Measurements from ENCODE around the gene MINDY4.
A peak's percentile ranks its signal among the peaks of the same experiment; 100 is the strongest.

Gene MINDY4

GRCh38 chr7:30845426-30846135, 74.4 kb downstream of the MINDY4 start:
- peaks cover 14% of the 10 kb centered on the region for H3K4me1 ChIP-seq (ENCODE audit: control insufficient read depth, insufficient read depth, low read length)
- H3K9me3 ChIP-seq (ENCODE audit: control insufficient read depth, low read length), result no peaks in the 10 kb centered on the region
- H3K27me3 ChIP-seq (ENCODE audit: control insufficient read depth, insufficient read depth, low read length), result no peaks in the 10 kb centered on the region
- H3K36me3 ChIP-seq (ENCODE audit: control insufficient read depth, insufficient read depth, low read length), result no peaks in the 10 kb centered on the region
- H3K4me3 ChIP-seq (ENCODE audit: low read length), result no peak overlapping the region
- H3K9ac ChIP-seq (ENCODE audit: low read length), result no peak overlapping the region

DNA sequence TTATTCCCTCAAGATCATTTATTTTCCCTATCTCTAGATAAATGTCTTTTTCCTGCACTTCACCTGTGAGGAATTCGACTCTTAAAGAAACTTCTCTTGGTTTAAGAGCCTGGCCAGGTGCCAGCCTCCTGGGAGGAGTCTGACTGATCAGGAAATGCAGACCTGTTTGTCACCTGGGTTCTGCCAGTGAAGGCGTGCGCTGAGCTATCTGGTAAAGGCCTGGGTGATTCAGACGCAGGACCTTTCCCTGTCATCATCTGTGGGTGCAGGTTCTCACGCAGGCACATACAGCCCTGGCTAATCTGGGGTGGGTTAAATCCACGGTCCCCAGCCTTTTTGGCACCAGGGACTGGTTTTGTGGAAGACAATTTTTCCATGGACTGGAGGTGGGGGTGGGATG, 75.2 kb downstream of the MINDY4 start:
- Histone ChIP-seq H3K4me3 (ENCODE audit: low read length) (no peak overlapping the region), H3K27me3 (ENCODE audit: control insufficient read depth, insufficient read depth, low read length) (no peaks in the 10 kb centered on the region), H3K9ac (ENCODE audit: low read length) (no peak overlapping the region), H3K4me1 (ENCODE audit: control insufficient read depth, insufficient read depth, low read length) (peaks cover 14% of the 10 kb centered on the region), H3K9me3 (ENCODE audit: control insufficient read depth, low read length) (no peaks in the 10 kb centered on the region), H3K36me3 (ENCODE audit: control insufficient read depth, insufficient read depth, low read length) (no peaks in the 10 kb centered on the region)

DNA sequence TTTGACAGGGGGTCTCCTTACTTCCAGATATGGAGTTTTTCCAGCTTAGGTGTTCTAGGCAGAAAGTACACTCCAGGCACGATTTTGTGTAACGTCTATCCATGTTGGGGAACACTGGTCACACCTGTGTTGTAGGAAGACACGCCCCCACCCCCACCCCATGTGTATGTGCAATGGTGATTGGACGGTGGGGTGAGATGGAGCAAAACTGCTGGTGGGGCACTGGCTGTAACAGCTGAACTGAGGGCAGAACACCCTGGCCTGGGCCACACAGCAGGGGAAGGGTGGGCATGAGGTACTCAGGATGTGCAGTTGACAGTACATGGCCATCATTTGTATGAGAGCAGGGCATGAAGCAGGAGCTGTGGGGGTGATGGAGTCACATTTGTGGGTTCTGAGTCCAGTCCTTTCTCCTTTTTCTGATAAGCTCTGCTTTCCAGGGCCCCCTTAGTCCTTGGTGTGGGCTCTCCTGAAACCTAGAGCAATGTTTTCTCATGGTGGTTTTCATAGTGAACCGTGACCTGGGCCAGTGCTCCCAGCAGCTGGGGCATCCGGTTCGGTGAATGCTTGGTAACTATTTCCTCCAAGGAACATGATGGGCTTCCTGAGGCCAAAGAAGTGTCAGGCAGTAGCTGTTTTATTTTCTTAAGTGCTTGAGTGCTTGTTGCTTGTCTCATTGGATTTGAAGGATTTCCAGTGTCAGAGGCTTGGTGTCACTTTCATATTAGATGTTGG, 77.1 kb downstream of the MINDY4 start:
- no peak overlapping the region for H3K9ac ChIP-seq (ENCODE audit: low read length)
- no peaks in the 10 kb centered on the region for H3K36me3 ChIP-seq (ENCODE audit: control insufficient read depth, insufficient read depth, low read length)
- H3K9me3 ChIP-seq (ENCODE audit: control insufficient read depth, low read length), result no peaks in the 10 kb centered on the region
- H3K4me1 ChIP-seq (ENCODE audit: control insufficient read depth, insufficient read depth, low read length), result peaks cover 14% of the 10 kb centered on the region
- H3K4me3 ChIP-seq (ENCODE audit: low read length), result no peak overlapping the region
- H3K27me3 ChIP-seq (ENCODE audit: control insufficient read depth, insufficient read depth, low read length), result no peaks in the 10 kb centered on the region

- Histone ChIP-seq H3K9ac (ENCODE audit: low read length) (no peak overlapping the region), H3K4me3 (ENCODE audit: low read length) (no peak overlapping the region), H3K4me1 (ENCODE audit: control insufficient read depth, insufficient read depth, low read length) (peaks cover 14% of the 10 kb centered on the region), H3K9me3 (ENCODE audit: control insufficient read depth, low read length) (no peaks in the 10 kb centered on the region), H3K36me3 (ENCODE audit: control insufficient read depth, insufficient read depth, low read length) (no peaks in the 10 kb centered on the region), H3K27me3 (ENCODE audit: control insufficient read depth, insufficient read depth, low read length) (no peaks in the 10 kb centered on the region)
Measured at GRCh38 chr7:30849565-30849964, 78.3 kb downstream of the MINDY4 start.

- no peaks in the 10 kb centered on the region for H3K9me3 ChIP-seq (ENCODE audit: control insufficient read depth, low read length)
- peaks cover 14% of the 10 kb centered on the region for H3K4me1 ChIP-seq (ENCODE audit: control insufficient read depth, insufficient read depth, low read length)
- H3K27me3 ChIP-seq (ENCODE audit: control insufficient read depth, insufficient read depth, low read length), result no peaks in the 10 kb centered on the region
- H3K36me3 ChIP-seq (ENCODE audit: control insufficient read depth, insufficient read depth, low read length), result no peaks in the 10 kb centered on the region
- no peak overlapping the region for H3K4me3 ChIP-seq (ENCODE audit: low read length)
- no peak overlapping the region for H3K9ac ChIP-seq (ENCODE audit: low read length)
Measured at GRCh38 chr7:30850426-30850825, 79.2 kb downstream of the MINDY4 start.

DNA sequence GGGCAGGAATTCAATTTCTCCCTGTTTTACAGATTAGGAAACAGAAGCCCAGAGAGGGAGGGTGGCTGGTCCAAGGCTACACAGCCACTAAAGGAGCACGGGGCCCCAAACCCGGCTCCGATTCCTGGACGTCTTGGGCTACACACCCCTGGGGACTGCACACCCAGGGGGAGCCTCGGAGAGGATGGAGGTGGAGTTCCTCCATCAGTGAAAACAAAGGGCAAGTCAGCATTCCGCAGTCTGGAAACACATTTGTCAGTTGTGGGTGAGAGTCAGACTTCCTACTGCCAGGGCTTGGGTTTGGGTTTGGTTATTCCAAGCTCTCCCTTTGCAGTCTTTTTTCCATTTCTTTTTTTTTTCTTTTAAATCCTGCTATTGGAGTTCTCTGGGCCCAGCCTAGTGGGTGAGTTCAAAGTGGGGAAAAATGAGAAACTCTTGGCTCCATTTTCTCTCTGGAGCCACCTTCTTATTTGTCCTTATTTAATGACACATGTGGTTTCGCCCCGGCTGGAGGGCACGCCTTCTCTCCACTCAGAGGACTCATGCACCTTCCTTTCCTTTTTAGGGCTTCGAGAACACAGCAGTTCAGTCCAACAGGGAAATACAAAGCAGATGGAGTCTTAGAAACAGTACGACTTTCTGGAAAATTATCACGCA, 80.6 kb downstream of the MINDY4 start:
- Histone ChIP-seq H3K9me3 (ENCODE audit: control insufficient read depth, low read length) (no peaks in the 10 kb centered on the region), H3K27me3 (ENCODE audit: control insufficient read depth, insufficient read depth, low read length) (no peaks in the 10 kb centered on the region), H3K9ac (ENCODE audit: low read length) (peak overlapping the region; percentile 13), H3K36me3 (ENCODE audit: control insufficient read depth, insufficient read depth, low read length) (no peaks in the 10 kb centered on the region), H3K4me3 (ENCODE audit: low read length) (no peak overlapping the region), H3K4me1 (ENCODE audit: control insufficient read depth, insufficient read depth, low read length) (peaks cover 4% of the 10 kb centered on the region)

DNA sequence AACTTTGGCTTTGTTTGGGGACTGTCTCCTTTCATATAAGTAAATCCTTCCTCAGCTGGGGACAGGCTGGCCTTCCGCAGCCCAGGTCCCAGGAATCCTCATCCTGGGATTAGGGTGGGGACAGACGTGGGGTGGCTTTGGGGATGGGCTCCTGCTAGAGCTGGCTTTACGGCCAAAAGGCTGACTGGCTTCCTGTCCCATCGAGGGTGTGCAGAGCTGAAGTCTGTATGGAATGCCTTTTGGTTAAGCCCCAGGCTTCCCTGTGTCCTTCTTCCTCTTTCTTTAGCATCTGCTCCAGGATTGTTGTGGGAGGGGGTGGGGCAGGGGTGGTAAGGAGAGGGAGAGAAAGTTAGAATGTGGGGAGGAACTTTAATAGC, 81.1 kb downstream of the MINDY4 start:
- H3K4me1 ChIP-seq (ENCODE audit: control insufficient read depth, insufficient read depth, low read length), result no peaks in the 10 kb centered on the region
- no peaks in the 10 kb centered on the region for H3K9me3 ChIP-seq (ENCODE audit: control insufficient read depth, low read length)
- peak overlapping the region; percentile 13 for H3K9ac ChIP-seq (ENCODE audit: low read length)
- no peaks in the 10 kb centered on the region for H3K36me3 ChIP-seq (ENCODE audit: control insufficient read depth, insufficient read depth, low read length)
- H3K27me3 ChIP-seq (ENCODE audit: control insufficient read depth, insufficient read depth, low read length), result no peaks in the 10 kb centered on the region
- no peak overlapping the region for H3K4me3 ChIP-seq (ENCODE audit: low read length)

- Histone ChIP-seq H3K4me3 (ENCODE audit: low read length) (no peak overlapping the region), H3K36me3 (ENCODE audit: control insufficient read depth, insufficient read depth, low read length) (no peaks in the 10 kb centered on the region), H3K27me3 (ENCODE audit: control insufficient read depth, insufficient read depth, low read length) (no peaks in the 10 kb centered on the region), H3K4me1 (ENCODE audit: control insufficient read depth, insufficient read depth, low read length) (no peaks in the 10 kb centered on the region), H3K9me3 (ENCODE audit: control insufficient read depth, low read length) (no peaks in the 10 kb centered on the region), H3K9ac (ENCODE audit: low read length) (no peak overlapping the region)
Measured at GRCh38 chr7:30852744-30853288, 81.6 kb downstream of the MINDY4 start.

DNA sequence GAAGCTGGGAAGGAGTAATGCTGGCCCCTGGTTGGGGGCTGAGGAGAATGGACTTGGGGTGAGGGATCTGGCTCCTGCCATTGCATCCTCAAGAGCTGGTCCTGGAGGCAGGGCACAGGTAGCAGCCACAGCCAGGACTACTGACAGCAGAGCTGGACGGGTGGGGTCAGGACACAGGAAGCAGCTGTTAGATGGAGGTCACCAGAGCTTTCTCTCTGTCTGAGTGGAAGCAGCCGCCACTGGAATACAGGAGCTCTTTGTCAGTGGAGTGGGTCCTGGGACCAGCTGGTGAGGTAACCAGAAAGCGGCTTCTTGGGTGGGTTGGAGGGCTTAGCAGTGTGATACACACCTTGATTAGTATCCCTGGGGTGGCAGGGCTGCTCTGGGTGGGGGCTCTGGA, 82.4 kb downstream of the MINDY4 start:
- Histone ChIP-seq H3K4me3 (ENCODE audit: low read length) (no peak overlapping the region), H3K9ac (ENCODE audit: low read length) (no peak overlapping the region), H3K36me3 (ENCODE audit: control insufficient read depth, insufficient read depth, low read length) (no peaks in the 10 kb centered on the region), H3K4me1 (ENCODE audit: control insufficient read depth, insufficient read depth, low read length) (no peaks in the 10 kb centered on the region), H3K9me3 (ENCODE audit: control insufficient read depth, low read length) (no peaks in the 10 kb centered on the region), H3K27me3 (ENCODE audit: control insufficient read depth, insufficient read depth, low read length) (no peaks in the 10 kb centered on the region)

DNA sequence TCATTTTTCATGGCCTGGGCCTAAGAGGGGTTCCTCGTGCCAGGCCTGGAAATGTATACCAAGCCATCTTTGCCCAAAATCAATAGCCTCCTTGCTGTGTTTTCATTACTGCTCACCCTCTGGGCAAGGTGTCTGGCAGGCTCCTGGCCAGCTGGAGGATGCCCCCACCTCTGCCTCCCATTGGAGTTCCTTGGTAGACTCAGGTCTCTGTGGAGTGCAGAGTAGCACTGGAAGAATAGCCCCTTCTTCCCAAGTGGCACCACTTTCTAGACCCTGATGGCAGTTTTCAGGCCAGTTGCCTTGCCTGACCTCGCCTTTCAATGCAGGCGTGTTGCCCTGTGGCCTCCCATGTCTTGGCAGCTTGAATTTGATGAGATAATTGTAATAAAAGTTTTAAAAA, 84.7 kb downstream of the MINDY4 start:
- H3K9me3 ChIP-seq (ENCODE audit: control insufficient read depth, low read length), result no peaks in the 10 kb centered on the region
- no peaks in the 10 kb centered on the region for H3K27me3 ChIP-seq (ENCODE audit: control insufficient read depth, insufficient read depth, low read length)
- H3K36me3 ChIP-seq (ENCODE audit: control insufficient read depth, insufficient read depth, low read length), result no peaks in the 10 kb centered on the region
- no peak overlapping the region for H3K4me3 ChIP-seq (ENCODE audit: low read length)
- no peak overlapping the region for H3K9ac ChIP-seq (ENCODE audit: low read length)
- H3K4me1 ChIP-seq (ENCODE audit: control insufficient read depth, insufficient read depth, low read length), result no peaks in the 10 kb centered on the region

DNA sequence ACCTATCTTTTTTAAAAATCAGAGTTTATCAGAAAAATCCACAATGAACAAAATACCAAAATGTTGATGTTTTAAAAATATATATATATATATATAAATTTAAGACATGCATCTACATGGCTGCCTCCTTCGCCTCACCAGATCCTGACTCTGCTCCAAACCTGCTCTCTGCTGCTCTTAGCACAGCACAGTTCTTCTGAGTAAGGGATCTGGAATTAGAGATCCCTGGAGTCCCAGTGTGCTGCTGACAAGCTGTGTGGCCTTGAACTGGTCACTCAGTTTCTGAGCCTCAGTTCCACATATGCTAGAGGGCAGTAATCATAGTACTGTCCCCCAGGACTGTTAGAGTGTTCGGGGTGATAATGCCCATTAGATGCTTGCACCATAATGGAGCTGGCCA, 87.4 kb downstream of the MINDY4 start:
- no peak overlapping the region for H3K4me3 ChIP-seq (ENCODE audit: low read length)
- H3K4me1 ChIP-seq (ENCODE audit: control insufficient read depth, insufficient read depth, low read length), result no peaks in the 10 kb centered on the region
- H3K9ac ChIP-seq (ENCODE audit: low read length), result no peak overlapping the region
- H3K36me3 ChIP-seq (ENCODE audit: control insufficient read depth, insufficient read depth, low read length), result no peaks in the 10 kb centered on the region
- no peaks in the 10 kb centered on the region for H3K9me3 ChIP-seq (ENCODE audit: control insufficient read depth, low read length)
- no peaks in the 10 kb centered on the region for H3K27me3 ChIP-seq (ENCODE audit: control insufficient read depth, insufficient read depth, low read length)
